Activated T-cell treated with anti-CD3 and anti-CD28 coated beads, Interleukin-2, amount 50 U/mL, for 1 hour (primary cell): Measurements from ENCODE around the gene ENTPD7.

Source experiments
- DNase-seq: peaks from one replicate; pipeline ENCODE4 v3.0.0-alpha.2; 2020

Gene ENTPD7

GRCh38 chr10:99652800-99653390, 6.4 kb upstream of the ENTPD7 start:
- DNase-seq, result no peak

GRCh38 chr10:99654390-99655175, 4.7 kb upstream of the ENTPD7 start:
- no peak for DNase-seq

GRCh38 chr10:99656199-99657064, 2.9 kb upstream of the ENTPD7 start:
- DNase-seq, result no peak

- DNase-seq, result peak; percentile 42
Measured at GRCh38 chr10:99658622-99659030, 683 bp upstream of the ENTPD7 start.

GRCh38 chr10:99659868-99660366, 608 bp downstream of the ENTPD7 start:
- no peak for DNase-seq

- DNase-seq, result no peak
Measured at GRCh38 chr10:99660662-99661376, 1.5 kb downstream of the ENTPD7 start.

- DNase-seq, result no peak
Measured at GRCh38 chr10:99661377-99661763, 2.1 kb downstream of the ENTPD7 start.

GRCh38 chr10:99665304-99665703, 6.0 kb downstream of the ENTPD7 start:
- DNase-seq, result no peak

- no peak for DNase-seq
Measured at GRCh38 chr10:99667108-99667751, 7.9 kb downstream of the ENTPD7 start.

- no peak for DNase-seq
Measured at GRCh38 chr10:99671386-99671785, 12.1 kb downstream of the ENTPD7 start.

- DNase-seq, result no peak
Measured at GRCh38 chr10:99672884-99673283, 13.6 kb downstream of the ENTPD7 start.

- DNase-seq, result no peak
Measured at GRCh38 chr10:99673492-99673891, 14.2 kb downstream of the ENTPD7 start.

GRCh38 chr10:99674762-99675161, 15.5 kb downstream of the ENTPD7 start:
- DNase-seq, result no peak

- no peak for DNase-seq
Measured at GRCh38 chr10:99676426-99676825, 17.1 kb downstream of the ENTPD7 start.

GRCh38 chr10:99676895-99677294, 17.6 kb downstream of the ENTPD7 start:
- no peak for DNase-seq

GRCh38 chr10:99678921-99679320, 19.6 kb downstream of the ENTPD7 start:
- no peak for DNase-seq

- no peak for DNase-seq
Measured at GRCh38 chr10:99681553-99681952, 22.2 kb downstream of the ENTPD7 start.

GRCh38 chr10:99682032-99682431, 22.7 kb downstream of the ENTPD7 start:
- DNase-seq, result no peak

GRCh38 chr10:99682752-99683151, 23.4 kb downstream of the ENTPD7 start:
- DNase-seq, result no peak

- DNase-seq, result no peak
Measured at GRCh38 chr10:99685597-99685967, 26.3 kb downstream of the ENTPD7 start.

GRCh38 chr10:99689461-99689860, 30.2 kb downstream of the ENTPD7 start:
- DNase-seq, result no peak

- no peak for DNase-seq
Measured at GRCh38 chr10:99693933-99694583, 34.7 kb downstream of the ENTPD7 start.
